Mesenchymal stem cell (in vitro differentiated cells and primary cell): Measurements from ENCODE around the gene MACROD2.

Experiments
- DNase-seq: peaks from one replicate; pipeline ENCODE4 v3.0.0-alpha.2; 2013
- H2AFZ ChIP-seq: one replicate; pipeline ENCODE4 v1.6.1; 2013; ENCODE audit warnings: low read depth, mild to moderate bottlenecking, control low read depth, inconsistent platforms, low read length, moderate library complexity
- H2AK5ac ChIP-seq: 2 replicates; pipeline ENCODE4 v1.6.1; 2013; ENCODE audit warnings: low read length, moderate library complexity, mild to moderate bottlenecking, inconsistent platforms; ENCODE audit not compliant: severe bottlenecking
- H2BK120ac ChIP-seq: one replicate; pipeline ENCODE4 v1.6.1; 2013; ENCODE audit warnings: low read depth, mild to moderate bottlenecking, inconsistent platforms, low read length, moderate library complexity
- H2BK12ac ChIP-seq, 2 experiments: one replicate each; pipeline ENCODE4 v1.6.1; 2013; ENCODE audit warnings: inconsistent platforms in 2 of 2, low read length in 2 of 2, mild to moderate bottlenecking in 2 of 2, moderate library complexity in 2 of 2, control low read depth in 1 of 2
- H2BK15ac ChIP-seq: one replicate; pipeline ENCODE4 v1.6.1; 2013; ENCODE audit warnings: mild to moderate bottlenecking, low read depth, inconsistent platforms; ENCODE audit not compliant: poor library complexity, severe bottlenecking
- H2BK5ac ChIP-seq: 2 replicates; pipeline ENCODE4 v1.6.1; 2013; ENCODE audit warnings: low read depth, mild to moderate bottlenecking, low read length, control low read depth, inconsistent platforms; ENCODE audit not compliant: poor library complexity, severe bottlenecking
- H3K14ac ChIP-seq, 2 experiments: one replicate each; pipeline ENCODE4 v1.6.1; 2013; ENCODE audit warnings: inconsistent platforms in 2 of 2, low read length in 2 of 2, control low read depth in 1 of 2, mild to moderate bottlenecking in 1 of 2, moderate library complexity in 1 of 2
- H3K18ac ChIP-seq, 2 experiments: one replicate each; pipeline ENCODE4 v1.6.1; 2013; ENCODE audit warnings: inconsistent platforms in 2 of 2, low read length in 2 of 2, control low read depth in 1 of 2, low read depth in 1 of 2, mild to moderate bottlenecking in 1 of 2
- H3K23ac ChIP-seq, 2 experiments: one replicate each; pipeline ENCODE4 v1.6.1; 2013; ENCODE audit warnings: inconsistent platforms in 2 of 2, low read length in 2 of 2, mild to moderate bottlenecking in 2 of 2, moderate library complexity in 2 of 2, control low read depth in 1 of 2
- H3K27ac ChIP-seq: 2 replicates; pipeline ENCODE4 v1.5.1; 2013; ENCODE audit warnings: mild to moderate bottlenecking, moderate library complexity, low read length, control low read depth, inconsistent platforms; ENCODE audit not compliant: poor library complexity, severe bottlenecking
- H3K27me3 ChIP-seq, 2 experiments: 2 replicates each; pipeline versions ENCODE4 v1.6.1 to v1.7.0; 2013; ENCODE audit warnings: low read length in 2 of 2, mild to moderate bottlenecking in 2 of 2, moderate library complexity in 2 of 2, control low read depth in 1 of 2, inconsistent platforms in 1 of 2; ENCODE audit not compliant: control insufficient read depth in 1 of 2, insufficient read depth in 1 of 2
- H3K36me3 ChIP-seq, 2 experiments: 2 replicates each; pipeline versions ENCODE4 v1.6.1 to v1.7.0; 2013; ENCODE audit warnings: low read length in 2 of 2, control low read depth in 1 of 2, inconsistent platforms in 1 of 2, low read depth in 1 of 2, mild to moderate bottlenecking in 1 of 2; ENCODE audit not compliant: insufficient read depth in 2 of 2, control insufficient read depth in 1 of 2
- H3K4ac ChIP-seq, 2 experiments: one replicate each; pipeline ENCODE4 v1.6.1; 2013; ENCODE audit warnings: inconsistent platforms in 2 of 2, low read length in 2 of 2, mild to moderate bottlenecking in 2 of 2, moderate library complexity in 2 of 2, control low read depth in 1 of 2, low read depth in 1 of 2
- H3K4me1 ChIP-seq: 2 replicates; pipeline ENCODE4 v1.6.1; 2013; ENCODE audit warnings: low read depth, low read length, control low read depth; ENCODE audit not compliant: control insufficient read depth, insufficient read depth
- H3K4me2 ChIP-seq: 2 replicates; pipeline ENCODE4 v1.6.1; 2013; ENCODE audit warnings: low read length, mild to moderate bottlenecking, inconsistent platforms; ENCODE audit not compliant: poor library complexity, severe bottlenecking
- H3K4me3 ChIP-seq, 2 experiments: 2 replicates each; pipeline versions ENCODE4 v1.5.1 to v1.7.0; 2013; ENCODE audit warnings: low read length in 2 of 2, mild to moderate bottlenecking in 2 of 2, control low read depth in 1 of 2, low read depth in 1 of 2; ENCODE audit not compliant: insufficient read depth in 1 of 2
- H3K79me1 ChIP-seq: replicated peaks from 2 replicates; pipeline ENCODE4 v1.6.1; 2013; ENCODE audit warnings: mild to moderate bottlenecking, control low read depth, low read length, inconsistent platforms; ENCODE audit not compliant: poor library complexity, severe bottlenecking
- H3K9ac ChIP-seq: 2 replicates; pipeline ENCODE4 v1.7.0; 2013; ENCODE audit warnings: mild to moderate bottlenecking, low read length, moderate library complexity
- H3K9me3 ChIP-seq: 2 replicates; pipeline ENCODE4 v1.7.0; 2013; ENCODE audit warnings: mild to moderate bottlenecking, low read length; ENCODE audit not compliant: control insufficient read depth
- H4K8ac ChIP-seq: one replicate; pipeline ENCODE4 v1.6.1; 2013; ENCODE audit warnings: inconsistent platforms, mild to moderate bottlenecking, low read length, moderate library complexity
- H4K91ac ChIP-seq: one replicate; pipeline ENCODE4 v1.6.1; 2013; ENCODE audit warnings: mild to moderate bottlenecking, low read length, inconsistent platforms
- WGBS: methylation state at CpG from one replicate; pipeline ENCODE4 v1.1.7; 2013; ENCODE audit warnings: mixed read lengths; 5-methylcytosine and 5-hydroxymethylcytosine counted together

The MACROD2 gene

DNA sequence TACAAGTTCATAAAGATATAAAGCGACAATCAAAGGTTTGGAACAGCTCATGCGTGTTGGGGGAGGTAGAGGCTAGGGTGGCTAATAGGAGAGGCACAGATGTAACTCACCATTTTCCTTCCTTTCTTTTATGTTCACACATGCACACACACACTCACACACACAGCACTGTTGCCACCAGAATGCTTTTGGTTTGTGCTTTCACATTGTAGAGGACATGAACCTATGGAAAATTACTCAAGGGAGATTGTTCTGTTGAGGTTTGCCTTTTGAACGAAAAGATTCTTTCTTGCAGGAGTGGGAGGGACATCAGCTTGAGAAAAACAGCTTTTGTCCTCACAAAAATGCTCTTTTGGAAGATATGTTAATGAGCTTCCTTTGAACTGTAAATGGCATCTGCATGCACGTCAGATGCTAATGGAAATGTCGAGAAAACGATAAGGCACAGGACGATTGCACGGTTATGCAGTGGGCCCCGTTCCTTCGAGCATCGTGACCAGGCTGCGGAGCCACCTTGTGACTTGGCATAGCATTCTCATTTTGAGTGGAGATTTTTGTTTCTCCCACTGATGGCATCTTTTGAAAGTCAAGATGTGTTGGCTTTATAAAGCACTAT is 1853.8 kb downstream of the MACROD2 start:
- H2BK5ac ChIP-seq = no peak overlapping the region
- H2AFZ ChIP-seq = no peak overlapping the region
- no peak overlapping the region for H3K4ac ChIP-seq
- no peaks in the 10 kb centered on the region for H3K36me3 ChIP-seq
- no peak for DNase-seq
- H3K18ac ChIP-seq = no peak overlapping the region
- H3K4me2 ChIP-seq = no peak overlapping the region
- WGBS = 81% methylated on average over 10 of the region's 12 CpGs
- no peak overlapping the region for H3K27ac ChIP-seq
- H2BK15ac ChIP-seq = no peak overlapping the region
- H2BK12ac ChIP-seq = no peak overlapping the region
- no peak overlapping the region for H4K8ac ChIP-seq
- peaks cover 5% of the 10 kb centered on the region for H3K9me3 ChIP-seq
- no peak overlapping the region for H3K23ac ChIP-seq
- no peak overlapping the region for H3K14ac ChIP-seq
- no peak overlapping the region for H3K4me3 ChIP-seq
- no peak overlapping the region for H3K9ac ChIP-seq
- no peaks in the 10 kb centered on the region for H3K4me1 ChIP-seq
- H2AK5ac ChIP-seq = no peak overlapping the region
- H3K27me3 ChIP-seq = no peaks in the 10 kb centered on the region
- H2BK120ac ChIP-seq = no peak overlapping the region
- H4K91ac ChIP-seq = no peak overlapping the region
- H3K79me1 ChIP-seq = no peaks in the 10 kb centered on the region

DNA sequence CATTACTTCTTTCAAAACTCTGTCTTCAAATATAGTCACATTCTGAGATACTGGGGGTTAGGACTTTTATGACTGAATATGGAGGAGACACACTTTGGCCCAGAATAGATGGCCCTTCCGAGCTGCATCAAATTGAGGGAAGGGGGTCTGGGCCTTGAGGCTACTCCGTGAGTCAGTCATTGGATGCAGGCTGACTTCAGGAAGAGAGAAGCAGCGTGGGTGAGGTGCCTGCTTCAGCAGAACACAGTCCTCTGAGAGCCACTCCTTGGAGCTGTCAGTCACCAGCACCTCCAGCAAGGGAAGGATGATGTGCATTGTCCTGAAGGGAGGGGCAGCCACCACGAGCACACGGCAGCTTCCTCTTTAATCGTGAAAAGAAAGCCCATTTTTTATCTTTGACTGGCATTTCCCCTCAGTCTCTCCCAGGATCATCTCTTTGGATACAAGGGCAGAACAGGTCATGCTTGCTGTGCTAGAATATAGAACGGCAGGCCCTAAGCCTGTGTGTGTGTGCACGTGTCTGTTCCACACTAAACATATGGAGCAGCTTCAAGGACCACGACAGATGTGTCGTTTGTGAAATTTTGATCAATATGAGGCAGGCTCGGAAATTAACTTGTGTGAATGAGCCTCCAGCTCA is 1856.4 kb downstream of the MACROD2 start:
- Histone ChIP-seq H3K4me2 (no peak overlapping the region), H3K18ac (no peak overlapping the region), H2BK5ac (no peak overlapping the region), H3K27ac (no peak overlapping the region), H3K9me3 (peaks cover 5% of the 10 kb centered on the region), H3K14ac (no peak overlapping the region), H2BK12ac (no peak overlapping the region), H3K36me3 (no peaks in the 10 kb centered on the region), H2BK15ac (no peak overlapping the region), H4K8ac (no peak overlapping the region), H3K4me1 (no peaks in the 10 kb centered on the region), H3K27me3 (no peaks in the 10 kb centered on the region), H2AK5ac (no peak overlapping the region), H3K79me1 (no peaks in the 10 kb centered on the region), H3K4me3 (no peak overlapping the region), H4K91ac (no peak overlapping the region), H2BK120ac (no peak overlapping the region), H2AFZ (no peak overlapping the region), H3K9ac (no peak overlapping the region), H3K4ac (no peak overlapping the region), H3K23ac (no peak overlapping the region)
- no peak for DNase-seq
- WGBS = 78% methylated on average over 11 of the region's 11 CpGs

DNA sequence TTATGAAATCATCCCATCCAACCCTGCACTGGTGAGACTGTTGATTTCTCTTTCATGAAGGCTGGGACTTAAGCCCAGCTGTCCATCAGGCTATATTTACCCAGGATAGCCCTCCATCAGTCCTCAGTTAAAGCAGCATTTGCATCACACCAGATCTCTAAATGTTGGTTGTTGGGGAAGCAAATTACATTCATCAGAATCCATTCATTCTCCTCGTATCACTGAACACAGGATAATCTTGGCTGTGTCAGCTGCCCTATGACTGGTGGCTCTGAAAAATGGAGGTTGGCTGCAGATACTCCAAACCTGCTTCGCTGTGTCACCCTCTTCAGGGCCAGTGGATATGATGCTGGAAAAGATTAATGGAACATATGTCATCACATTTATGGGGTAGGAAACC is 1859.6 kb downstream of the MACROD2 start:
- WGBS = 86% methylated on average over 2 of the region's 2 CpGs

DNA sequence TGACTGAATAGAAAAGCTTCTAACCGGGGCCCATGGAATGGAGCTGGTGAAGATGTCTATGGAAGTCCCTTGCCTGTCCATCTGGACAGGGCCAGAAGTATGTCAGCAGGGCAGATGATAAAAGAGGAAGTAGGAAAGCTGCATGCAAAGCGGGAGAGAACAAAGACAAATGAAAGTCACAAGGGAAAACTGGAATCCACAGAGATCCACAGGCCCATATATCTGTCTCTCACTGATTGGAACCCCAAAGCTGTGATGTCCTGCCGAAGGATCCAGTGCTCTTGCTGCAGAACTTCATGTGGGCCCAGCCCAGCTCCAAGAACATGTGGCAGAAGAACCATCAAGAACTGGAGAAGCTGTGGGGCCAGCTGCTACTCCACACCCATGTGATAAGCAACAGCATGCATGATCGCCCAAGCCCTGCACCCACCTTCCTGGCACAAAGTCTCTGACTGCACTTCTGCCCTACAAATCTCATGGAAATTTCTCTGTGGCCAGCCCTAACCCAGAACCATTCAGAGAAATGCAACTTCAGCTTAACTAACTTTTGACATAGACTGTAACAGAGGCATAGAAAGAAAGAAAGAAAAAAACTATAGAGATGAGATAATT is 1862.0 kb downstream of the MACROD2 start:
- no peak overlapping the region for H3K14ac ChIP-seq
- no peak overlapping the region for H3K4ac ChIP-seq
- H3K4me3 ChIP-seq = no peak overlapping the region
- no peaks in the 10 kb centered on the region for H3K9me3 ChIP-seq
- H3K79me1 ChIP-seq = no peaks in the 10 kb centered on the region
- WGBS = 74% methylated on average over 4 of the region's 4 CpGs
- no peak overlapping the region for H4K8ac ChIP-seq
- H3K27me3 ChIP-seq = no peaks in the 10 kb centered on the region
- no peak overlapping the region for H2AFZ ChIP-seq
- H2BK15ac ChIP-seq = no peak overlapping the region
- no peak overlapping the region for H3K23ac ChIP-seq
- no peak for DNase-seq
- H2BK120ac ChIP-seq = no peak overlapping the region
- H3K36me3 ChIP-seq = no peaks in the 10 kb centered on the region
- no peak overlapping the region for H2BK5ac ChIP-seq
- no peak overlapping the region for H3K18ac ChIP-seq
- no peak overlapping the region for H2BK12ac ChIP-seq
- no peak overlapping the region for H3K9ac ChIP-seq
- H3K4me2 ChIP-seq = no peak overlapping the region
- no peak overlapping the region for H3K27ac ChIP-seq
- H2AK5ac ChIP-seq = no peak overlapping the region
- H4K91ac ChIP-seq = no peak overlapping the region
- H3K4me1 ChIP-seq = peaks cover 3% of the 10 kb centered on the region

More for the DNA sequence above, 1859.6 kb downstream of the MACROD2 start:
- Histone ChIP-seq H3K9ac (no peak overlapping the region), H3K23ac (no peak overlapping the region), H3K9me3 (peaks cover 5% of the 10 kb centered on the region), H2AK5ac (no peak overlapping the region), H3K4me2 (no peak overlapping the region), H3K27me3 (no peaks in the 10 kb centered on the region), H3K14ac (no peak overlapping the region), H3K4ac (no peak overlapping the region), H3K36me3 (no peaks in the 10 kb centered on the region), H4K8ac (no peak overlapping the region), H3K18ac (no peak overlapping the region), H3K79me1 (no peaks in the 10 kb centered on the region), H3K4me3 (no peak overlapping the region), H2BK12ac (no peak overlapping the region), H2BK120ac (no peak overlapping the region), H4K91ac (no peak overlapping the region), H2BK5ac (no peak overlapping the region), H2AFZ (no peak overlapping the region), H3K27ac (no peak overlapping the region), H3K4me1 (peaks cover 3% of the 10 kb centered on the region), H2BK15ac (no peak overlapping the region)
- no peak for DNase-seq
